Measurements from ENCODE around the gene OASL.

DNA sequence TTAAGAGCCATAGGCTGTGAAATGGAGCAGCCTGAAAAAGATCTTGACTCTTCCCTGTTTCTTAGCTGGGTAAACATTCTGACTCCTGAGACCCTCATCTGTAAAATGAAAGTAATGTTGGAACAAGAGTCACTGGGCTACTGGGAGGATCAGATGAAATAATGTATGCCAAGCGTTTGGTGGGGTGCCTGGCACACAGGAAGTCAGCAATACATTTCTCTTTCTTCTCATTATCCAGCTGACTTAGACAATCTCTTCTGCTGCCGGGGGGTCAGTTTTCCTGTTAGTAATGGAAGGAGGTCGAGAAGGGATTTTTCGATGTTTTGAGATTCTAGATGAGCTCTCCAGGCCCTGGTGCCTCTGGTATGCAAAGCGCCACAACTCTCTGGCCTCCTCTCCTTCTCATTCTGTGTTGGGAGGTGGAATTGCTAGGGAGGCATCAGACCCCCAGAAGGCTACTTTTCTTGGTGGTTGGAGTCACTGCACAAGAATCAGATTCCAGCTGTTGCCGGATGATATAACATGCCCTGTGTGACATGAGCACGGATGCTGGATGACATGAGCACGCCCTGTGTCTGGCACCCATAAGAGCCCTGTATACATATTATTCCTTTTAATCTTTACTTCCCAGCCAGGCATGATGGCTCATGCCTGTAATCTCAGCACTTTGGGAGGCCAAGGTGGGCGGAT is 4.3 kb downstream of the OASL start:
- TF ChIP-seq CTCF (IDR thresholded peaks at IDR 0.05) (no peak), POLR2A (IDR thresholded peaks at IDR 0.05) (no peak), EP300 (IDR thresholded peaks at IDR 0.05) (no peak)
